GM19043 (cell line): ENCODE measurements around the gene UROD.
"Not testable (repeated sequence)": the region's sequence is repeated elsewhere in the genome, so short reads cannot be mapped to it uniquely, and the experiment has no call there.

ENCODE experiments used
- ATAC-seq: cut with Tn5 transposase; IDR thresholded peaks from one replicate; pipeline ENCODE4 v1.9.1; 2021; ENCODE audit warnings: low read depth; ENCODE audit not compliant: unreplicated experiment

The UROD gene

DNA sequence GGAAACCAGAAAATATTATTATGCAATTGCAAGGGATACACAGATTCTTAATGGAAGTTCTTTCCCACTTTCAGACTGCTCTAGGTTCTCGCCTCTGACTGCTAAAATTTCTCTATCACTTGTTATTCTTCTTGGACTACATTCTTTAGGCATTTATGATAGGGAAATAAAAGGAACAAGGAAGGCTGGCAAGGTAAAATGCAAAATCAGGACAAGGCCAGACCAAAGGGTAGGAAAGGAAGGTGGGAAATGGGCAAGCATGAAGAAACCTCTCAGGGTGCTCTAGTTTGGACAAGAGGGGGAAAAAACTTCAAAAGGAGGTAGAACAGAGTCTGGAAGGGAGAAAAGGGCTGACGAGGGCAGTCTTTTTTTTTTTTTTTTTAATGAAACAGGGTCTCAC lies 26.2 kb downstream of the UROD start:
- ATAC-seq = no peak

DNA sequence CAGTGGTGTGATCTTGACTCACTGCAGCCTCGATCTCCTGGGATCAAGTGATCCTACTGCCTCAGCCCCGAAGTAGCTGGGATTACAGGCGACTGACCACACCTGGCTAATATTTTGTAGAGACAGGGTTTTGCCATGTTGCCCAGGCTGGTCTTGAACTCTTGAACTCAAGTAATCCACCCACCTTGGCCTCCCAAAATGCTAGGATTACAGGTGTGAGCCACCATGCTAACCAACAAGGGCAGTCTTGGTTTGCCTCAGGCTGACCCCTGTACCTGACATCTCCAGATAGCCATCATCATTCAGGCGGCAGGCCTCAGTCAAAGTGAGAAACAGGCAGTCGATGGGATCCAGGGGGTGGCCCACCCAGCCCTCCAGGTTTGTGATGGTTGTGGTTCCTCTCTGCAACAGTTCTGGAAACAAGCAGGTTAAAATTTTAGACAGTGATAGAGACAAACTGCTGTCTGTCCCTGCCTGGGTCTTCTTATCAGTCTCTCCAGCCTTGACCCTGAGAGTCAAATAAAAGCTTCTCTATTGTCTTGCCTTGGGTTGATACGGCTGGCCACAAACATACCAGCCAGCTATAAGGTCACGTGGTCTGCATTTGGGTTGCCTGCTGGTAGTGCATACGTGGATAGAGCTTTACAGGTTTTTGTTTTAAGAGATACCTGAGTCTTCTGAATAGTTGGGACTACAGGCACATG lies 26.8 kb downstream of the UROD start:
- no peak for ATAC-seq

DNA sequence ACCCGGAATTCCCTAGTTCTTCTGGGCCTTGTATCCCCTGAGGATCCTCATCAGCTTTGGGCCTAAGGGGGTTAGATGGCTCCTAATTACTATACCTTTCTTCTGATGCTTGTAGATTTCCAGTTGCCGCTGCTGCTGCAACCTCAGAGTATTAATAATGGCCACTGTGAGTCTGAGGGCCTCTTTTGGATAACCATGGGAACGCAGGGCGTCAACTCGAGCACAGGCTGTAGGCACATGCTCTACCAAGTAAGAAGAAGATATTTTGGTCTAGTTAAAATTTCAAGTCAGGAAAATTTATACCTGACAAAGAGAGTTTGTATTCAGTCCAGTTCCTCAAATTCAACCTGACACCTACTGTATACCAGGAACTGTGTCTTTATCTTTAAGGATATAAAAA lies 28.2 kb downstream of the UROD start:
- ATAC-seq = no peak

DNA sequence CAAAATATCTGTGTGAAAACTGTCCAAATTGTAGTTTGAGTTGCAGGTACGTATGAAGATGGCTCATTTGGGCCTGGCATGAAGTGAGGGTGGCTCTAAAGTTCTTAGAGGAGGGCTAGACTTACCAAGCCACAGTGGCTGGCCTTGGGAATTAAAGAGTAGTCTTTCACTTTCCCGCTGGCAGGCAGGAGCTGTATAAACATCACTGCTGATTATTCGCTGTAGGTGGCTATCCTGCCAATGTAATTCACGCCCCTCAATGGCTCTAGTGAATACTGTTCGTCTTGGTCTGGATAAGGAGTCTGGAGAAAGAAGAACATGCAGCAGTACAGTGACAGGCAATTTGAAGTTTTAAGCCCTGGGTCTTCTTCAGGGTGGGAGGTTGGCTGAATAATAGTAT lies 31.0 kb downstream of the UROD start:
- ATAC-seq = no peak

DNA sequence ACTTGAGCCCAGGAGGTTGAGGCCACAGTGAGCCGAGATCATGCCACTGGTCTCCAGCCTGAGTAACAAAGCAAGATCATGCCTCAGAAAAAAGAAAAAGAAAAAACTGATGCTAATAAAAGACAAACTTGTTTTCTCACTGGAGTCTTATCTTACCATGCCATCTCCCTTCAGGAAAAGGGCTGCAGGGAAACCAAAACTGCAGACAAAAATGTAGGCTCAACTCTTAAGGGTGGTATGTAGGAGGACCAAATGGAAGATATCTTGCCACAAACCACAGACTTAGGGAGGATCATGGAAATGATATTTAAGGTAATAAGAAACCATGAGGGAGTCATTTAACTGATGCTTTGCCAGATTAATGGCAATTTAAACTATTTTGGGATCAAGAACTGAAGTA lies 32.9 kb downstream of the UROD start:
- ATAC-seq = no peak

DNA sequence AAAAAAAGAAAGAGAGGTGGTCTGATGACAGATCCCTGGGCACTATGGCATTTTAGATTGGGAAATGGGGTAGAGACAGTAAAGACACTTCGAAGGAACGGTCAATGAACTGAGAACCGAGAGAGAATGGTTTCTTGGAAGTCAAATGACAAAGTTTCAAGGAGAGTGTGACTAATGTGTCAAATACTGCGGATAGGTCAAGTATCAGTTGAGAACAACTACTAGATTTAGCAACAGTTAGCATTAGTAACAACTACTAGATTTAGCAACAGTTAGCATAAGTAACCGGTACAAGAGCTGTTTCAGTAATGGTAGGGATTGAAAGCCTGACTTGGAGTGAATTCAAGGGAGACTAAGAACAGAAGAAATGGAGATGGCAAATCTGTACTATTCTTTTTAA lies 35.0 kb downstream of the UROD start:
- no peak for ATAC-seq

DNA sequence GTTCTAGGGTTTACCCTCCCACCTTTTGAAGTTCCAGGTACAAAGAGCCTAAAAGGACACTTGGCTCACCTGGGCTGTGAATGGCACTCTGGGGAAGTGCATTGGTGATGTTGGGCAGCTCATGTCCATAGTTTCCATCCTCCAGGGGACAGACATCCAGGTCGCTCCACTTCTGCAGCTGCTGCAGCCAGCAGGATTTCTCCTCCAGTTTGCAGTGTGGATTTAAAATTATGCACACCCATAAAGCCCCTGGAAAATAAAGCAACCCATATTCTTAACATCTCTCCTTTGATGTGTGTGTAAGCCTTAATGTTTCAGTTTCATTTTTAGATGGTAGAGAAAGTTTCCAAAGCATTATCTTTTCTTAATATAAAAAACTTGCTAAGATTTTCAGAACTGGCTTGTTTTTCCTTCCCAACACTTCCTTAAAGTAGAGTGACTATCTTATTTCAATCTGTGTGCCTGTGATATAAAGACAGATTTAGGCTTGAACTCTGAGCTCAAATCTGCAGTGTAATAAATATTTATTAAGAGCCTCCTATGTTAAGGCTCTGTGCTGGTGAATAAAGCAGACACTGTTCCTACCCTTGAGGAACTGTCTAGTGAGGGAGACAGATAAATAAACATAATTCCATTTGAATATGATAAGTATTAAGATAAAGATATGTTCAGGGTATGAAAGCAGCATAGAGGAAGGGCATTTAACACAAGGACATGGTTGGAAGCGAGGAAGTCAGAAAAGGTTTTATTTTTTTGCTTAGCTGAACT lies 39.1 kb downstream of the UROD start:
- no peak for ATAC-seq

DNA sequence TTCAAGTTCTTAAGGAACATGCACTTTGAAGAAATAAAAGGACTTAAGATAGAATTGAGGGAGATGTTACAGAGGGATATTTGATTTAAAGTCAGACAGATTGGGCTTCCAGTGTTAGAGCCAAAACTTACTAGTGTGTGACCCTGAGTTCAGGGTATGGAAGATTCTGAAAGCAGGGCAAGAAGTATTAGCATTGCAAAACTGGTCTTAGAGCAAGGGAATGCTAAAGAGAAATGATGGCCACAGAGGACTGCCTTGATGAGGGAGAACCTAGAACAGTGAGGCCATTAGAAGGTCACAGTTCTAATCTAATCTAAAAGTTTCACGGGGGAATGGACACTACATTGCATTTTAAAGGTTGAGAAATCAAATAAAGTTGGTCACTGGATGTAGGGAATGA lies 45.5 kb downstream of the UROD start:
- no peak for ATAC-seq

DNA sequence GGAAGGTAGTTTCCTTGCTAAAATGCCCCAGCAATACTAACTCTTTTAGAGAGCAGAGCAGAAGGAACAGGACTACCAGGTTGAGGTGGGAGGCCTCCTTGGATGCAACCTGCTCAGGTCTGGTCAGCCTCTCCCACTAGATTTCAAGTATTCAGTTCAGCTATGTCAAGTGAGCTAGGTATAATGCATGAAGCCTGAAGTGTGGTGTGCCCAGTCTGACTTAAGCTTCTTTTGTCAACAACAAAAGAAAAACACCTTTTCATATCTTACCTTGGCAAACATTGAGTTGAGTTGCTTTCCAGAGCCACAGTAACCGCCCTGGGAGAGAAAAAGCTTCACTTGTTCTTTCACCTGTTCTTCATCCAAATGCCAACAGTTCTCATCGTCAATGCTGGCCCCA lies 47.8 kb downstream of the UROD start:
- ATAC-seq = no peak

DNA sequence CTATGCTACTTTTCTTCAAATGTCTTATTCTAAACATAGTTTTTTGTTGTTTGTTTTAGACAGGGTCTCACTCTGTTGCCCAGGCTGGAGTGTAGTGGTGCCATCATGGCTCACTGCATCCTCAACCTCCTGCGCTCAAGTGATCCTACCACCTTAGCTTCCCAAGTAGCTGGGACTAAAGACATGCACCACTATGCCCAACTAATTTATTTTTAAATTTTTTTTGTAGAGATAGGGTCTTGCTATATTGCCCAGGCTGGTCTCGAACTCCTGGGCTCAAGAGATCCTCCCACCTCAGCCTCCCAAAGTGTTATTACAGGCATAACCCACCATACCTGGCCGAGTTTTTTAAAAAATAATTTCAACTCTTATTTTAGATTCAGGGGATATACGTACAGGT lies 50.4 kb downstream of the UROD start:
- ATAC-seq = not testable (repeated sequence)

DNA sequence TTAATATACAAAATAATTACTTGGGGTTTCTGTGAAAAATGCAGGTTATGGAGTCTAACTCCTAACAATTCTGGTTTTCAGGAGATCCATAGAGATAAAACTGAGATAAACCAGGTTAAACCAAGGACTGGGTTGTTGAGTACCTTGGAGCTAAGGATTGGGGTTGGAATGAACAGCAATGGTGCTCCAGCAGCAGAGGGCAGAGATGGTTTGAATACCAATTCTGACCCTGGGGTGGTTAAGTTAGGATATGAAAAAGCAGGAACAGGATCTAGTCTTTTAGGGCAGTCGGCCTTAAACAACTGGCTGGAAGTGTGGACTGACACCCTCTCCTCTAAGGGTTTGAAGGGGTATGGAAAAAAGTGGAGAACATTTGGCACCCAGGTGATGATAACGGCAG lies 53.0 kb downstream of the UROD start:
- ATAC-seq = no peak
